Parathyroid adenoma (tissue), 2 donors: ENCODE data around the gene SYNJ2.
A peak's percentile ranks its signal among the peaks of the same experiment; 100 is the strongest.

Experiments used
- H2AFZ ChIP-seq: fragments of 300-600 bp; sonication (generic); one replicate; pipeline ENCODE4 v1.7.0; 2017; ENCODE audit warnings: antibody characterized with exemption, mild to moderate bottlenecking
- H3K27ac ChIP-seq: fragments of 300-600 bp; sonication (generic); one replicate; pipeline ENCODE4 v1.7.0; 2017
- H3K27me3 ChIP-seq: fragments of 300-600 bp; sonication (generic); one replicate; pipeline ENCODE4 v1.7.0; 2017; ENCODE audit warnings: low read length; ENCODE audit not compliant: control insufficient read depth, insufficient read depth
- H3K36me3 ChIP-seq: fragments of 300-600 bp; sonication (generic); one replicate; pipeline ENCODE4 v1.7.0; 2017; ENCODE audit warnings: low read length; ENCODE audit not compliant: control insufficient read depth, insufficient read depth
- H3K4me1 ChIP-seq: fragments of 300-600 bp; sonication (generic); one replicate; pipeline ENCODE4 v1.7.0; 2017; ENCODE audit warnings: control low read depth
- H3K4me2 ChIP-seq: fragments of 300-600 bp; sonication (generic); one replicate; pipeline ENCODE4 v1.7.0; 2017; ENCODE audit warnings: low read length
- H3K4me3 ChIP-seq: fragments of 300-600 bp; sonication (generic); one replicate; pipeline ENCODE4 v1.7.0; 2017; ENCODE audit warnings: low read depth, low read length
- H3K79me2 ChIP-seq: fragments of 300-600 bp; sonication (generic); one replicate; pipeline ENCODE4 v1.7.0; 2017; ENCODE audit warnings: control low read depth
- H3K9ac ChIP-seq: fragments of 300-600 bp; sonication (generic); one replicate; pipeline ENCODE4 v1.7.0; 2017; ENCODE audit warnings: mild to moderate bottlenecking
- H3K9me3 ChIP-seq: fragments of 300-600 bp; sonication (generic); one replicate; pipeline ENCODE4 v1.7.0; 2017; ENCODE audit warnings: low read length; ENCODE audit not compliant: control insufficient read depth
- TF ChIP-seq, protein P1 (sequence below): fragments of 300-600 bp; sonication (generic); IDR thresholded peaks from one replicate; pipeline ENCODE4 v1.7.0; 2017; ENCODE audit warnings: antibody characterized with exemption, mild to moderate bottlenecking
- donor health status: primary hyperparathyroidism.

The SYNJ2 gene

DNA sequence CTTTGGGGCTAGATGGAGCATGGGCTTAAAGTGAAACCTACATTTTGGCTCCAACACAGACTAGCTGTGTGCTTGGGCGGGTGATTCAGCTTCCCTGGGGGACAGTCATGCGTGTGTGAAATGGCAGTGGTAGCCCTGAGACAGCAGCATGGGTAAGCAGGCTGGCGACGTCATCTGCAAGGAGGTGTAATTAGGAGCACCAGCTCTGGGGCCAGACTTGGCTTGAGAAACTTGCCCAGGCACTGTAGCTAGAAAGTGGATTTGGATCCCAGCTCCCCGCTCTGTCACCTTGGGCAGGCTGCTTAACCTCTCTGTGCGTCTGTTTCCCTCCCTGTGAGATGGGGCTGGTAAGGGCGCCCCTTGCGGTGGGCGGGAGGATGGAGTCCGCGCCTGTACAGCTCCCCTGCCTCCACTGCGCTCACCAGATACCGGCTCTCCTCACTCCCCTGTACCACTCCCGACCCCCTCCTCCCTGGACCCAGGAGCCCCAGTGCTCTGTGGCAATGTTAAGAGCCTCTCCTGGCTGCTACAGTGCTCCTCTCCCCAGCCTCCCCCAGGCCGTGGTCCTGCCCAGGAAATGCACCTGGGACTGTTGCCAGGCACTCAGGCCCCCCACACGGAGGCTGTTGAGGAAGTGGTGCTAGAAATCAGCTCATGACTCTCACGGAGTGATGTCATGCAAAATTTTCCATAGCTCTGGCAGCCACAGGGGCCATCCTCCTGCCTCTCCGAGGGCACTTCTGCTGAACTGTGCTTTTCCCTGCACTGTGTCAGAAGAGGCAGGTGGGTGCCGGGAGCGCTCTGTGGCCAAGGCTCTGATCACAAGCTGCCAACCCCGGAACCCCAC lies 44.6 kb downstream of the SYNJ2 start:
- Histone ChIP-seq H3K79me2 (no peaks in the 10 kb centered on the region), H3K36me3 (no peaks in the 10 kb centered on the region), H3K9ac (no peak overlapping the region), H3K27ac (no peak overlapping the region), H3K9me3 (no peaks in the 10 kb centered on the region), H3K27me3 (no peaks in the 10 kb centered on the region), H3K4me1 (no peaks in the 10 kb centered on the region), H2AFZ (peak overlapping the region; percentile 38), H3K4me2 (peak overlapping the region; percentile 44), H3K4me3 (no peak overlapping the region)
- TF ChIP-seq, protein P1, sequence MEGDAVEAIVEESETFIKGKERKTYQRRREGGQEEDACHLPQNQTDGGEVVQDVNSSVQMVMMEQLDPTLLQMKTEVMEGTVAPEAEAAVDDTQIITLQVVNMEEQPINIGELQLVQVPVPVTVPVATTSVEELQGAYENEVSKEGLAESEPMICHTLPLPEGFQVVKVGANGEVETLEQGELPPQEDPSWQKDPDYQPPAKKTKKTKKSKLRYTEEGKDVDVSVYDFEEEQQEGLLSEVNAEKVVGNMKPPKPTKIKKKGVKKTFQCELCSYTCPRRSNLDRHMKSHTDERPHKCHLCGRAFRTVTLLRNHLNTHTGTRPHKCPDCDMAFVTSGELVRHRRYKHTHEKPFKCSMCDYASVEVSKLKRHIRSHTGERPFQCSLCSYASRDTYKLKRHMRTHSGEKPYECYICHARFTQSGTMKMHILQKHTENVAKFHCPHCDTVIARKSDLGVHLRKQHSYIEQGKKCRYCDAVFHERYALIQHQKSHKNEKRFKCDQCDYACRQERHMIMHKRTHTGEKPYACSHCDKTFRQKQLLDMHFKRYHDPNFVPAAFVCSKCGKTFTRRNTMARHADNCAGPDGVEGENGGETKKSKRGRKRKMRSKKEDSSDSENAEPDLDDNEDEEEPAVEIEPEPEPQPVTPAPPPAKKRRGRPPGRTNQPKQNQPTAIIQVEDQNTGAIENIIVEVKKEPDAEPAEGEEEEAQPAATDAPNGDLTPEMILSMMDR = no peak

DNA sequence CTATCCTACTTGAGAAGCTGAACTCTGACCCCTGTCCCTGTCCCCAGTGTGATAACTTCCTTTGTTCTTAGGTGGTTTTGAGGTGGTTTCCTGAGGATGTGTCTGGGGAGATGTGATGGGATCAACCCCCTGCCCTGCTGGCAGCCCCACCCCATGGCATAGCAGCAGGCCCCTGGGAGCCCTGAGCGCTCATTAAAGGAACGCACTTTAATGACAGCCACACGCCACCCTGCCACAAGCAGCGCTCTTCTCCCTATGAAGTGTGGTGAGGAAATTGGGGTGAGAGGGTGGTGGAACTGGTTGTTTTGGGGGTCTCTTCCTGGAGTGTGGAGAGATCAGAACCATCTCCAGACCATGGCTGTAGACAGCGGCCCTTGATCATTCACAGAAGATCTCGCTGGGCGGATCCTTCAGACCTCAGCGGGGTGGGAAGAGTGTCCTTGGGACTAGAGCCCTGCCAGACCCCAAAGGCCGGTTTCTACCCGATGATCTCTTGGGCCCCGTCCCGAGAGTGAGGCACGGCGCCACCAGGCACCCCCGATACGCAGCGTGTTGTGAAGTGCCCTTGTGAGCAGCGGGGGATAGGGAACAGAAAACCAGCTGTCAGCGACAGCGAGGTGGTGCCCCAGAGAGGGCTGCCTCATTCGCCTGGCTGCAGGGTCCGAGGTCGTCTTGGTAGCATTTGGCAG lies 45.4 kb downstream of the SYNJ2 start:
- TF ChIP-seq, protein P1 = no peak
- no peaks in the 10 kb centered on the region for H3K9me3 ChIP-seq
- H3K36me3 ChIP-seq = no peaks in the 10 kb centered on the region
- H3K27ac ChIP-seq = no peak overlapping the region
- peak overlapping the region; percentile 38 for H2AFZ ChIP-seq
- H3K4me2 ChIP-seq = no peak overlapping the region
- H3K4me1 ChIP-seq = no peaks in the 10 kb centered on the region
- H3K79me2 ChIP-seq = no peaks in the 10 kb centered on the region
- H3K9ac ChIP-seq = no peak overlapping the region
- H3K4me3 ChIP-seq = no peak overlapping the region
- H3K27me3 ChIP-seq = no peaks in the 10 kb centered on the region

DNA sequence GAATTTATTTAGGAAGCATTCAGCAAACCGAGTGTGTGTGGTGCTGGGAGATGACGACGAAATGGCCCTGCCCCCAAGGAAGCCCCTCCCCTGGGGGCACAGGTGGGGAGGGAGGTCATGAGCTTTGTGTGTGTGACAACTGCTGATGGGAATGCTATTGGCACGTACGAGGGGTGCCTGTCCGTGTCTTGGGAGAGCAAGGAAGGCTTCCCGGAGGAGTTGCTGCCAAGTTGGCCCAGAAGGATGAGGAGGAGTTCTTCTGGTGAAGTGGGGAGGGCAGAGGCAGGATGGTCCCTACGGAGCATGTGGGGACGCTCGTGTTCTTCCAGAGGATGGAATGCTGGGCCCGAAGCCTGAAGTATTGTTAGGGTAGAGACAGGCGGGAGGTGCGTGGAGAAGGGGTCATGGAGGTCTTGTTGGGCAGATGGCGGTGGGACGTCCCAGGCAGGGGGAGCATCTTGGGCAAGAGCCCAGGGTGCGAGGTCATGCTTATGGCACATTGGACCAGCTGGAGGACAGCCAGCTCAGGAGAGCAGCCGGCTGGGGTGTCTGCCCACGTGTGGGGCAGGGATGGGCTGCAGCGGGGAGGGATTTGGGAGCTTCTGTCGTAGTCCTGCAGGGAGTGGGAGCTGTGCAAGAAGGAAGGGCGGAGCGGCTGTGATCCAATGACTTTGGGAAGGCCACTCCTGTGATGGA lies 46.1 kb downstream of the SYNJ2 start:
- H2AFZ ChIP-seq = no peak overlapping the region
- H3K9me3 ChIP-seq = no peaks in the 10 kb centered on the region
- no peaks in the 10 kb centered on the region for H3K4me1 ChIP-seq
- no peak overlapping the region for H3K9ac ChIP-seq
- H3K4me3 ChIP-seq = no peak overlapping the region
- H3K27ac ChIP-seq = no peak overlapping the region
- H3K79me2 ChIP-seq = no peaks in the 10 kb centered on the region
- H3K36me3 ChIP-seq = no peaks in the 10 kb centered on the region
- TF ChIP-seq, protein P1 = no peak
- H3K4me2 ChIP-seq = no peak overlapping the region
- H3K27me3 ChIP-seq = no peaks in the 10 kb centered on the region

DNA sequence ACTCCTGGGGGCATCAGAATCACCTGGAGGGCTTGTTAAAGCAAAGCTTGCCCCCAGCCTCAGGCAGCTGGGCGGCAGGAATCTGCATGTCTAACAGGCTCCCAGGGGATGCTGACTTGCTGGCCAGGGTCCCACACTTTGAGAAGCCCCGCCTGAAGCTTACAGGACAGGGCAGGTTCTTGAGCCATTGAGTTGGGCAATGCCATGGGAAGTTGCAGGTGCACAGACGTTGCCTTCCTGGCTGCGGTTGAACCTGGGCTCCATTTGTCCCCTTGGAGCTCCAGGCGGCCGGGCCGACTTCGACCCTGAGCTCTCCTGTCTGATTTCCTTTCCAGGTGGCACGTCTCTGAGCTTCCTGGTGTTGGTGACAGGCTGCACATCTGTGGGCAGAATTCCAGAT lies 46.8 kb downstream of the SYNJ2 start:
- Histone ChIP-seq H2AFZ (no peak overlapping the region), H3K4me3 (no peak overlapping the region), H3K27me3 (no peaks in the 10 kb centered on the region), H3K9me3 (no peaks in the 10 kb centered on the region), H3K4me2 (no peak overlapping the region), H3K79me2 (no peaks in the 10 kb centered on the region), H3K9ac (no peak overlapping the region), H3K27ac (no peak overlapping the region), H3K4me1 (no peaks in the 10 kb centered on the region), H3K36me3 (no peaks in the 10 kb centered on the region)
- TF ChIP-seq, protein P1 = no peak
